Measurements from ENCODE around the gene STRIP1. TPM values are rescaled to one million over a fixed set of nuclear protein-coding genes. Genes with fewer than 3 reads are reported as not detected.

Gene STRIP1
- total and polyA plus RNA-seq, 10 of the 15 experiments (the other 5 are each of a cell fraction or from before 2014, with no cell fraction given): 6.3 to 26.6 (median 18.0) TPM

DNA sequence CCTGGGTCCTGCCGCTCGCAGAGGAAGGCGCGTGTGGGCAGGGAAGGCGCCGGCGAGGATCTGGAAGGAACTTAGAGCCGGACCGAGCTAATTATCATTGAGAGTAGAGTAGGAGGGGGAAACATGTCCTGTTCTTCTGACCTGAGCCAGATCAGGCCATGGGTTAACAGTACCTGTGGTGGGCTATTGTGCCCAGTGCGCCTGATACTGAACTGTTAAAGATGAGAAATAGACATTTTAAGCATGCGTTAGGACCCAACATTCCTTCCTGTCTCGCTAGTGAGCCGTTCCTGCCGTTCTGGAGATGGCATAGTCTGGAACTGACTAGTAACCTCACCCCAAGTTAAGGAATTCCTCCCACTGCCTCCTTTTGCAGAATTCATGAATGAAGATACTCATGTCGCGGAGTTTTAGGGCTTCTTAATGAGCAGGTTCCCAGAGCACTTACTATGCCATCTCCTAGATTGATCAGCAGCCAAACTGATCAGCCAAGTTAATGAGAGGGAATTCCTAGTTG is 870 bp downstream of the STRIP1 start:
- Histone ChIP-seq H3K79me2 (ENCODE audit: control insufficient read depth, insufficient read depth, low read length) (peaks cover 20% of the 10 kb centered on the region), H4K20me1 (ENCODE audit: control insufficient read depth, insufficient read depth) (no peaks in the 10 kb centered on the region; the same call in 1 of the 2 replicates), H3K4me1 (ENCODE audit: control insufficient read depth, insufficient read depth, low read length) (peaks cover 19% of the 10 kb centered on the region), H3K4me2 (ENCODE audit: control insufficient read depth, insufficient read depth) (peak overlapping the region; percentile 99), H3K9ac (ENCODE audit: control insufficient read depth, insufficient read depth, low read length) (peak overlapping the region; percentile 96), H2AFZ (ENCODE audit: control insufficient read depth, low read depth, low read length) (peak overlapping the region; percentile 92), H3K27ac (ENCODE audit: control insufficient read depth, insufficient read depth) (peak overlapping the region; percentile 84), H3K4me3 (peak overlapping the region; percentile 90), H3K9me3 (replicated peaks; ENCODE audit: control insufficient read depth, insufficient read depth, low read length) (no peaks in the 10 kb centered on the region), H3K36me3 (ENCODE audit: control insufficient read depth in 2 of 2, insufficient read depth in 2 of 2, low read length in 1 of 2) (peaks cover 6 to 18% of the 10 kb centered on the region in 2 experiments), H3K27me3 (replicated peaks in 1 of 2; ENCODE audit: control insufficient read depth in 2 of 2, insufficient read depth in 2 of 2, low read length in 1 of 2) (no peaks in the 10 kb centered on the region)
- no peak for TF ChIP-seq TARDBP (IDR thresholded peaks at IDR 0.05; ENCODE audit: borderline replicate concordance)
- TF ChIP-seq TAF1 (IDR thresholded peaks at IDR 0.05; ENCODE audit: borderline replicate concordance, low read depth, low read length): no peak
- TF ChIP-seq BHLHE40 (IDR thresholded peaks at IDR 0.05; ENCODE audit: borderline replicate concordance in 1 of 2, low read depth in 2 of 2, low read length in 1 of 2): 0 out of 4 replicates have a peak, but pooled peaks of 1 of the 2 experiments have one; percentile 9
- no peak for TF ChIP-seq RBBP5 (conservative IDR thresholded peaks at IDR 0.05)
- no peak for TF ChIP-seq SP1 (IDR thresholded peaks at IDR 0.05; ENCODE audit: low read depth, low read length)
- peak; percentile 26; the same call in 1 of the 2 replicates for TF ChIP-seq MXI1 (IDR thresholded peaks at IDR 0.05; ENCODE audit: low read depth, low read length)
- TF ChIP-seq KDM1A (IDR thresholded peaks at IDR 0.05; ENCODE audit: borderline replicate concordance): no peak
- TF ChIP-seq ZNF592 (IDR thresholded peaks at IDR 0.05): no peak
- no peak for TF ChIP-seq SRF (IDR thresholded peaks at IDR 0.05; ENCODE audit: low read depth in 2 of 2, low read length in 2 of 2)
- no peak for TF ChIP-seq PAX5 (IDR thresholded peaks at IDR 0.05; ENCODE audit: borderline replicate concordance, low read depth, low read length)
- DNase-seq (ENCODE audit: low read depth, low spot score) (no peak), FAIRE-seq (no peak), ATAC-seq (peak; percentile 48; the same call in 2 of the 3 replicates)
- POLR2A ChIA-PET: interaction anchor here (0.7 to 1.8 kb wide), 5 partner anchors 10 to 50 kb away, joined by 3 to 9 read pairs (median 5); partner anchors contain the start of gene AHCYL1
- 13% methylated on average over 16 of the region's 16 CpGs for WGBS (ENCODE audit: insufficient coverage, insufficient replicate concordance, low lambda C conversion rate, missing lambda C conversion rate)
- RAD21 ChIA-PET (ENCODE audit: unreplicated experiment): interaction anchor here (0.7 to 2.1 kb wide), 6 partner anchors 24 to 487 kb away, joined by 3 to 10 read pairs (median 3); partner anchors contain the start of genes AHCYL1 and GNAI3
- intact Hi-C loops (cut with micrococcal nuclease; ENCODE audit: unreplicated experiment): no loop called here
- SMC1A ChIA-PET (ENCODE audit: uncharacterized antibody, unreplicated experiment): interaction anchor here (1.0 to 2.4 kb wide), 3 partner anchors 23 to 374 kb away, joined by 3 to 15 read pairs (median 6); partner anchors contain the start of gene AHCYL1
- BruUV-seq (replicated peaks): no TSS peak
- in situ Hi-C loops (cut with MboI): no loop called here
- CTCF ChIA-PET: interaction anchor here (0.9 to 2.7 kb wide), 16 partner anchors 10 to 300 kb away, joined by 3 to 21 read pairs (median 4); partner anchors contain the start of gene AHCYL1
